Bronchial epithelial cell (primary cell): Measurements from ENCODE around the gene WIPF3. TPM values are rescaled to one million over a fixed set of nuclear protein-coding genes. Genes with fewer than 3 reads are reported as not detected.
A peak's percentile ranks its signal among the peaks of the same experiment; 100 is the strongest.
"Not testable (repeated sequence)": the region's sequence is repeated elsewhere in the genome, so short reads cannot be mapped to it uniquely, and the experiment has no call there.

Source experiments
- DNase-seq: peaks from one replicate; pipeline ENCODE4 v3.0.0-alpha.2; 2010; ENCODE audit warnings: low read depth
- FAIRE-seq: peaks from 2 replicates; lab custom pipeline; 2011; peaks lifted over from hg19 to GRCh38; lab: Jason Lieb, UNC
- H3K27me3 ChIP-seq: 2 replicates; pipeline ENCODE4 v1.5.1; 2011; ENCODE audit warnings: low read length; ENCODE audit not compliant: control insufficient read depth, insufficient read depth
- H3K36me3 ChIP-seq: 2 replicates; pipeline ENCODE4 v1.5.1; 2011; ENCODE audit warnings: low read length; ENCODE audit not compliant: control insufficient read depth, insufficient read depth
- H3K4me3 ChIP-seq: 2 replicates; pipeline ENCODE4 v1.5.1; 2011; ENCODE audit warnings: mild to moderate bottlenecking, low read depth, low read length, control low read depth
- total RNA-seq: library from RNA; depleted of rRNA; stranded (reverse); fragments of >200 nt; gene quantifications from 2 replicates; pipeline ENCODE4 v1.2.1, GENCODE V29; 2014
- TF ChIP-seq, protein P1 (sequence below): IDR thresholded peaks from 2 replicates; pipeline ENCODE4 v1.5.1; 2011; ENCODE audit warnings: mild to moderate bottlenecking, moderate library complexity, low read length, control low read depth, inconsistent platforms; ENCODE audit not compliant: insufficient read depth, severe bottlenecking

WIPF3 gene
- total RNA-seq, 1 donor from 2014 or later = under 0.01 TPM

DNA sequence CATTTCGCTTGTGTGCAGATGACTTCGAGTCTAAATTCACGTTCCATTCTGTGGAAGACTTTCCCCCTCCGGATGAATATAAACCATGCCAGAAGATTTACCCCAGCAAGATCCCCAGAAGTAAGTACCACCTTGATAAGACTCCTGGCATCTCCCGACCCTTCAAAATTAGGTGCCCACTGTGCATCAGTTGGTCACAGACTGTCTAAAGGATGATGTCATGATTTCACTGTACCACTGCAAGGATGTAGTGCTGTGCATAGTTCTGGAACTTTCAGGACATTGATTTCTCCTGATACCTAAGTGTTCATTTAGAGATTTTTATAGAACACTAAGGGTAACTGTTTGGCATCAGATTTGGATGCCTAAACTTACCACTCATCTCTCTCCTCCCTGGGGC lies 83.0 kb downstream of the WIPF3 start:
- TF ChIP-seq, protein P1, sequence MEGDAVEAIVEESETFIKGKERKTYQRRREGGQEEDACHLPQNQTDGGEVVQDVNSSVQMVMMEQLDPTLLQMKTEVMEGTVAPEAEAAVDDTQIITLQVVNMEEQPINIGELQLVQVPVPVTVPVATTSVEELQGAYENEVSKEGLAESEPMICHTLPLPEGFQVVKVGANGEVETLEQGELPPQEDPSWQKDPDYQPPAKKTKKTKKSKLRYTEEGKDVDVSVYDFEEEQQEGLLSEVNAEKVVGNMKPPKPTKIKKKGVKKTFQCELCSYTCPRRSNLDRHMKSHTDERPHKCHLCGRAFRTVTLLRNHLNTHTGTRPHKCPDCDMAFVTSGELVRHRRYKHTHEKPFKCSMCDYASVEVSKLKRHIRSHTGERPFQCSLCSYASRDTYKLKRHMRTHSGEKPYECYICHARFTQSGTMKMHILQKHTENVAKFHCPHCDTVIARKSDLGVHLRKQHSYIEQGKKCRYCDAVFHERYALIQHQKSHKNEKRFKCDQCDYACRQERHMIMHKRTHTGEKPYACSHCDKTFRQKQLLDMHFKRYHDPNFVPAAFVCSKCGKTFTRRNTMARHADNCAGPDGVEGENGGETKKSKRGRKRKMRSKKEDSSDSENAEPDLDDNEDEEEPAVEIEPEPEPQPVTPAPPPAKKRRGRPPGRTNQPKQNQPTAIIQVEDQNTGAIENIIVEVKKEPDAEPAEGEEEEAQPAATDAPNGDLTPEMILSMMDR = no peak
- FAIRE-seq = no peak
- H3K4me3 ChIP-seq = no peak overlapping the region
- DNase-seq = no peak
- H3K36me3 ChIP-seq = no peaks in the 10 kb centered on the region
- H3K27me3 ChIP-seq = no peaks in the 10 kb centered on the region

DNA sequence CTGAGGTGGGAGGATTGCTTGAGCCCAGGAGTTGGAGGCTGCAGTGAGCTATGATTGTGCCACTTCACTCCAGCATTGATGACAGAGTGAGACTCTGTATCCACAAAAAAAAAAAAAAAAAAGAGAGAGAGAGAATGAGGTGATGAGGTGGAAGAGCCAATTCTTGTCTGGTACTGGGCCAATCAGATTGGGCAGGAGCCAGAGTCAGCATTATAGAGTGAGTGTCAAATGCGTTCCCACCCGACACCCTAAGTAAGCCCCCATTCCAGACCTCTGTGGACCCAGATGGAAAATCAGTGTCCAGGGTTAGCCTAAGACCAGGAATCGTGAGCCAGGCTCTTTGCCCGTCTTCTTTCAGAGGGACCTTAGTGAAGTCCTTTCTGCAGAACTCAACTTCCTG lies 83.9 kb downstream of the WIPF3 start:
- TF ChIP-seq, protein P1 = no peak
- FAIRE-seq = no peak
- DNase-seq = no peak
- Histone ChIP-seq H3K4me3 (no peak overlapping the region), H3K36me3 (no peaks in the 10 kb centered on the region), H3K27me3 (no peaks in the 10 kb centered on the region)

DNA sequence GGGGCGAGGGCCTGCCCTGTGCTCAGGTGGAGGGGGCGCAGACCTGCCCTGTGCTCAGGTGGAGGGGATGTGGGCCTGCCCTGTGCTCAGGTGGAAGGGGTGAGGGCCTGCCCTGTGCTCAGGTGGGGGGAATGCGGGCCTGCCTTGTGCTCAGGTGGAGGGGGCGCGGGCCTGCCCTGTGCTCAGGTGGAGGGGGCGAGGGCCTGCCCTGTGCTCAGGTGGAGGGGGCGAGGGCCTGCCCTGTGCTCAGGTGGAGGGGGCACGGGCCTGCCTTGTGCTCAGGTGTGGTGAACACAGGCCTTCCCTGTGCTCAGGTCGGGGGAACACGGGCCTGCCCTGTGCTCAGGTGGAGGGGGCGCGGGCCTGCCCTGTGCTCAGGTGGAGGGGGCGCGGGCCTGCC lies 84.5 kb downstream of the WIPF3 start:
- not testable (repeated sequence) for H3K4me3 ChIP-seq, FAIRE-seq

DNA sequence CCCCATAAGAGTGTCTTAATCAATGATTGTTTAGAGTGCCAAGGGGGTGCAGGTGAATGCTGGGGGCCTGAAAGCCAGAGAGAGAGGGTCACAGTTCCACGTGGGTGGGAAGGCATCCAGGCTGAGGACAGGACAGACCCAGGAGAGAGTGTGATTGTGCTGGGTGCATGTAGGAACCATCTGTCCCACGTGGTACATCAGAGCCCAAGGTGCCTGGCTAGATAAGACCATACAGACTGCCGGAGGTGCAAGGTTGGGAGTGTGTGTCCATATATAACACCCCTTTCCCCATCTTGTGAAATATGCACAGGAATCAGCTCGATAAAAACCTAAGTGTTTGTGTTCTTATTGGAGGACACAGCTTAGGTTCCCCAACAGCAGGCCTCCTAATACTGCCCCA lies 85.5 kb downstream of the WIPF3 start:
- TF ChIP-seq, protein P1 = no peak
- peak; percentile 72 for FAIRE-seq

More for the DNA sequence above, 84.5 kb downstream of the WIPF3 start:
- H3K36me3 ChIP-seq, DNase-seq, H3K27me3 ChIP-seq: not testable (repeated sequence)

DNA sequence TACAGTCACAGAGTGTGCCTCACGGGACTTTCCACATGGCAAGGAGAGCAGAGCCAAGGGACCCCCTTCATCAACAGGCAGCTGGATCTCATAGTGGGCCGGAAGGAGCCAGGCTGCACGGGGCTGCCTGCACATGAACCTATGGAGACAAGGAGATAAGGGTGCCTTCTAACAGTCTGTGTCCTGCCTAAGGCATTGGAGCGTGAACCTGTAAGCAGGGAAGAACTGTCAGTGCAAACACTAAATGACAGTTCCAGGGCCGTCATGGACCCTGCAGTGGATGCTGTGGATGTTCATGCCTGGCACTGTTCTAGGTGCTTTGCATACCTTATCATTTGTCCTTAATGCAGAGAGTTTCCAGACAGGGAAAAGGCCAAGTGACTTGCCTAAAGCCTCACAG lies 85.9 kb downstream of the WIPF3 start:
- no peak overlapping the region for H3K4me3 ChIP-seq
- FAIRE-seq (no peak), DNase-seq (no peak)
- H3K36me3 ChIP-seq = no peaks in the 10 kb centered on the region
- H3K27me3 ChIP-seq = no peaks in the 10 kb centered on the region
- TF ChIP-seq, protein P1 = no peak

More for the DNA sequence above, 85.5 kb downstream of the WIPF3 start:
- Histone ChIP-seq H3K27me3 (no peaks in the 10 kb centered on the region), H3K36me3 (no peaks in the 10 kb centered on the region), H3K4me3 (no peak overlapping the region)
- DNase-seq = no peak

DNA sequence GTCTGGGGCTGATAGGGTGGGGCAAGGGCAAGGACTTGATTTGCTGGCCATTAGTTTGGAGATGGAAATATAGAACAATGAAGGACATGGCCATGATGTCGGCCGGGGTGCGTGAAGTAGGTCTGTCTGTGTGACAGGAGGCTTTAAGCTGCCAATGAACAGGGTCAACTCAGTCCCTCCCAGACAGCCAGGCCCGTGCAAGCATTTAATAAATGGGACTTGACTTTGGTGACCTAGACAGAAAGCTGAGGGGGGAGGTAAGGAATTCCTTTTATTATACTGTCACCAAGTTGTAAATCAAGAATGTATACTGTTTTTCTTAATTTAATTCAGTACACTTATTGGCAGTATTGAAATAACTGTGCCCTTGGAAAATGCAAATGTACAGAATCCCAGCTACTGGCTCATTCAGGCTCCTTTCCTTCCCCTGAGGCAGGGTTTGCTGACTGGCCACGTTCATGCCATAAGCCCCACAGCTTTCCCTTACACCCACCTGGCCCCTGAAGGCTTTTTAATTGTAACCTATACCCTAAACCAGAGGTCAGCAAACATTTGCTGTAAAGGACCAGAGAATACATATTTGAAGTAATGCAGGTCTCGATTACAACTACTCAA lies 87.2 kb downstream of the WIPF3 start:
- FAIRE-seq (no peak), DNase-seq (no peak)
- no peaks in the 10 kb centered on the region for H3K27me3 ChIP-seq
- TF ChIP-seq, protein P1 = no peak
- H3K4me3 ChIP-seq = no peak overlapping the region
- H3K36me3 ChIP-seq = no peaks in the 10 kb centered on the region
